Dedifferentiated amniotic fluid mesenchymal stem cell (primary cell): ENCODE results near the gene PHKA2.
"Not testable (repeated sequence)": the region's sequence is repeated elsewhere in the genome, so short reads cannot be mapped to it uniquely, and the experiment has no call there.

ENCODE experiments used
- DNase-seq: peaks from one replicate; pipeline ENCODE4 v3.0.0-alpha.2; 2016; ENCODE audit errors: extremely low spot score

The PHKA2 gene

DNA sequence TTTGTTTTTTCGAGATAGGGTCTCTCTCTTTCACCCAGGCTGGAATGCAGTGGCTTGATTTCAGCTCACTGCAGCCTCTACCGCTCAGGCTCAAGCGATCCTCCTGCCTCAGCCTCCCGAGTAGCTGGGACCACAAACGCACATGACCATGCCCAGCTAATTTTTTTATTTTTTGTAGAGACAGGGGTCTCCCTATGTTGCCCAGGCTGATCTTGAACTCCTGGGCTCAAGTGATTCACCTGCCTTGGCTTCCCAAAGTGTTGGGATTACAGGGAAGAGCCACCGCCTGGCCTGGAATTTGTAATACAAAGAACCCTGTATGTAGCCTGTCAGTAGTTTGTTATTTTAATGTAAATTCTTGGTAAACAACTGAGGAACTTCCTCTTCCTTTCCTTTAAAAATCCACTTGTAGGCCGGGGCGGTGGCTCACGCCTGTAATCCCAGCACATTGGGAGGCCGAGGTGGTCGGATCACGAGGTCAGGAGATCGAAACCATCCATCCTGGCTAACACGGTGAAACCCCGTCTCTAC is 119.5 kb downstream of the PHKA2 start:
- no peak for DNase-seq

DNA sequence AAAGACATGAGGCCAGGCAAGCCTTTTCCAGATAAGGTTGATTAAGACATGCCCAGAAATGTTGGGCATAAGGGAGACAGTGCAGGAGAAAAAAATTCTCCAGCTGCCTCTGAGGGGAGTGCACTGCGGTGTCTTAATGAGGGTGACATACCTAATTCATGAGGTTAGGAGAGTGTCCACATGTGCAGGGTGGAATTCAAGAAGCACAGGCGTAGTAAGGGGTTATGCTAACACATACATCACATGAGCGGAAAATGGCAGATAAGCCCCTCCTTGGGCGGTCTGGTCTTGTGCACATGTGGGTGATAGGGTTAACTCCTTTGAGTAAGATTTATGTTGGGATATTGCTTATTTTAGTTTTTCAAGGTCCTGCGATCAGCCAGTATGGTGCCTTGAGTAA is 122.4 kb downstream of the PHKA2 start:
- DNase-seq, result no peak

DNA sequence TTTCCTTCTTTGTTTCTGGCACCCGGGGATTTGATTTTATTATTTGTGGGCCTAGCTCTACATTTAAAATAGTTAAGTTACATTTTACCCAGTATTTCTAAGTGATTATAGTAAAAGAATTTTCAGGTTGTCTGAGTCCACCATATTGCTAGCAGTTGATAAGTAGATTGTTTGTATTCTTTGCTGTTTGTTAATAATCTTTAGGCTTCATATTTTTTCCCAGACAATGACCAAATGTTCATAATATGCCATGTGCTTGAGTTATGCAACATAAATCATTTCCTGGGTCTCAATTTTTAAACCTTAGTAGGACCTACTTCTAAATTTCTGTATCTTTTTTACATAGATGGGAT is 127.3 kb downstream of the PHKA2 start:
- DNase-seq, result no peak

DNA sequence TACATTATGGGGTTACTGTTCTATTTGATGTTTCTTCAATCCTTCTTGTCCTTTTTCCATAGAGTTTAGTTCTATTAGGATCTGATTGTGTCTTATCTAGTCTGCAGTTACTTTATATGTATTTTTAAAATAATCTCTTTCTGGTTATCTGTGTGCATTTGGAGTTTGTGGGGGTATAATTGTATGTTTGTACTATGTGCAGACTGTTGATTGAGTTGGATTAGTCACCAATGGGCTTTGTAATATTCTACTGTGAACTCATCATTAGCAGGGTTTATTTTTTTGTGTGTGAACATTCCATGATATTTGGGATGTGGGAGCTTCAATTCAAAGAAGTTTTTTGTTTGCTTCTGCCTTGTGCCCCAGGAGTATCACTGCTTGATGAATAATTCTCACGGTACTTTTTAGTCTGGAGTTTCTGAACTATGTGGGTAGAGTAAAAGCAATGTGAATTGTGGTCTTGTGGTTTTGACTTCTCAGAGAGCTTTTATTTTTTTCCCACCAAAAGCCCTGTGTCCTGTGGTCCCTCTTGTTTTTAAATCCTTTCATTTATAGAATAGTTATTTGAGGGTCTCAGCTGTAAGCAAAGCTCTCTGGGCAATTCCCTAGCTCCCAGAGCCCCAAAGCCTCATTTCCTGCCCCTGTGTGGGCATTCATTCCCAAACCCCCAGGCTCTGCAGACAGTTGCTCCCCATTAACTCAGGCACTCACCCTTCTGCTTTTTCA is 127.8 kb downstream of the PHKA2 start:
- no peak for DNase-seq

DNA sequence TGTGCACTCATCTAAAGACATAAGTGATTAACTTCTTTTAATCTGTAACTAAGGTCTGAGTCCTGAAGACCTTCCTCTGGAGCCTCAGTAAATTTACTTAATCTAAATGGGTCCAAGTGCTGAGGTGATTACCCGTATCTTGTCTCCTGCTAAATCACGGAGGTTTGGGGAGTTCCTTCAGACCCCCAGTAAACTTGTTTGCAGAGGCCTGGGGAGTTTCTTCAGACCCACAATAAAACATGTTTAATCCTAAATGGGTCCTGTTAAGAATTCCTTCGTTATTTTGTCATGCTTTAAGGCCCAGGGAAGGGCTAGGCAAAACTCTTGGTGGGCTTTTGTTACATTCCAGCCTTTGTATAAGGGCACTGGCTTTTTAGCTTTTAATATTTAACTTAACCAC is 136.0 kb downstream of the PHKA2 start:
- not testable (repeated sequence) for DNase-seq
